Measurements from ENCODE around the gene C9. TPM values are rescaled to one million over a fixed set of nuclear protein-coding genes. Genes with fewer than 3 reads are reported as not detected.
"Not testable (repeated sequence)": the region's sequence is repeated elsewhere in the genome, so short reads cannot be mapped to it uniquely, and the experiment has no call there.

Gene C9
- total RNA-seq, 1 donor from 2014 or later = 0.24 TPM

GRCh38 chr5:39331861-39332381 is 32.4 kb downstream of the C9 start:
- DNase-seq (ENCODE audit: low spot score) = no peak

GRCh38 chr5:39328731-39329130 is 35.6 kb downstream of the C9 start:
- DNase-seq (ENCODE audit: low spot score) = no peak

- no peak for DNase-seq (ENCODE audit: low spot score)
Measured at GRCh38 chr5:39323542-39323941, 40.8 kb downstream of the C9 start.

GRCh38 chr5:39319395-39319794 is 44.9 kb downstream of the C9 start:
- no peak for DNase-seq (ENCODE audit: low spot score)

GRCh38 chr5:39316464-39316863 is 47.8 kb downstream of the C9 start:
- not testable (repeated sequence) for DNase-seq (ENCODE audit: low spot score)

- no peak for DNase-seq (ENCODE audit: low spot score)
Measured at GRCh38 chr5:39315995-39316394, 48.3 kb downstream of the C9 start.

- DNase-seq (ENCODE audit: low spot score) = no peak
Measured at GRCh38 chr5:39314591-39314990, 49.7 kb downstream of the C9 start.

GRCh38 chr5:39309534-39309933 is 54.8 kb downstream of the C9 start:
- DNase-seq (ENCODE audit: low spot score) = no peak

- no peak for DNase-seq (ENCODE audit: low spot score)
Measured at GRCh38 chr5:39302472-39302871, 61.8 kb downstream of the C9 start.

GRCh38 chr5:39301406-39301805 is 62.9 kb downstream of the C9 start:
- DNase-seq (ENCODE audit: low spot score) = no peak

GRCh38 chr5:39299962-39300361 is 64.3 kb downstream of the C9 start:
- DNase-seq (ENCODE audit: low spot score) = no peak

GRCh38 chr5:39294736-39295135 is 69.6 kb downstream of the C9 start:
- no peak for DNase-seq (ENCODE audit: low spot score)

- DNase-seq (ENCODE audit: low spot score) = no peak
Measured at GRCh38 chr5:39284552-39284951, 79.7 kb downstream of the C9 start.

- DNase-seq (ENCODE audit: low spot score) = peak; percentile 71
Measured at GRCh38 chr5:39283231-39283818, 81.0 kb downstream of the C9 start.

- DNase-seq (ENCODE audit: low spot score) = no peak
Measured at GRCh38 chr5:39282561-39282960, 81.7 kb downstream of the C9 start.

GRCh38 chr5:39275865-39276264 is 88.4 kb downstream of the C9 start:
- not testable (repeated sequence) for DNase-seq (ENCODE audit: low spot score)

- peak; percentile 44 for DNase-seq (ENCODE audit: low spot score)
Measured at GRCh38 chr5:39274398-39275085, 89.8 kb downstream of the C9 start.

- DNase-seq (ENCODE audit: low spot score) = no peak
Measured at GRCh38 chr5:39273314-39273954, 90.9 kb downstream of the C9 start.

- not testable (repeated sequence) for DNase-seq (ENCODE audit: low spot score)
Measured at GRCh38 chr5:39272869-39273231, 91.4 kb downstream of the C9 start.

GRCh38 chr5:39270225-39270848 is 94.0 kb downstream of the C9 start:
- no peak for DNase-seq (ENCODE audit: low spot score)

GRCh38 chr5:39267186-39267585 is 97.1 kb downstream of the C9 start:
- no peak for DNase-seq (ENCODE audit: low spot score)

- no peak for DNase-seq (ENCODE audit: low spot score)
Measured at GRCh38 chr5:39266442-39266841, 97.9 kb downstream of the C9 start.
